Fibroblast of lung (primary cell): Measurements from ENCODE around the gene CSF2. TPM values are rescaled to one million over a fixed set of nuclear protein-coding genes. Genes with fewer than 3 reads are reported as not detected.

ENCODE experiments used
- DNase-seq, 2 donors: peaks; one replicate each; pipeline versions ENCODE4 v3.0.0 to v3.0.0-alpha.2; 2010; ENCODE audit warnings: low read depth in 2 of 2
- H2AFZ ChIP-seq: 2 replicates; pipeline ENCODE4 v1.5.1; 2012; ENCODE audit warnings: low read length, control low read depth, inconsistent platforms
- H3K27ac ChIP-seq: 2 replicates; pipeline ENCODE4 v1.5.1; 2011; ENCODE audit warnings: low read length, control low read depth; ENCODE audit not compliant: insufficient read depth
- H3K27me3 ChIP-seq: 2 replicates; pipeline ENCODE4 v1.5.1; 2011; ENCODE audit warnings: mild to moderate bottlenecking, low read length; ENCODE audit not compliant: control insufficient read depth, insufficient read depth
- H3K36me3 ChIP-seq: 2 replicates; pipeline ENCODE4 v1.5.1; 2011; ENCODE audit warnings: low read length; ENCODE audit not compliant: control insufficient read depth, insufficient read depth
- H3K4me1 ChIP-seq: 2 replicates; pipeline ENCODE4 v1.5.1; 2011; ENCODE audit warnings: low read length; ENCODE audit not compliant: control insufficient read depth, insufficient read depth; ENCODE audit errors: extremely low read depth
- H3K4me2 ChIP-seq: 2 replicates; pipeline ENCODE4 v1.5.1; 2011; ENCODE audit warnings: low read length, control low read depth; ENCODE audit not compliant: insufficient read depth; ENCODE audit errors: extremely low read depth
- H3K4me3 ChIP-seq, 4 experiments: fragments of 200-600 bp in 1 of 4; sonication (generic) in 1 of 4; replicated peaks in 1 of 4; 2 replicates each; pipeline ENCODE4 v1.5.1; 2011 to 2016; ENCODE audit warnings: low read length in 4 of 4, low read depth in 3 of 4, mild to moderate bottlenecking in 3 of 4, control low read depth in 2 of 4, inconsistent platforms in 1 of 4, mixed read lengths in 1 of 4; ENCODE audit not compliant: insufficient read depth in 1 of 4; ENCODE audit errors: control extremely low read depth in 1 of 4
- H3K79me2 ChIP-seq: 2 replicates; pipeline ENCODE4 v1.5.1; 2012; ENCODE audit warnings: mild to moderate bottlenecking, low read length, inconsistent platforms; ENCODE audit not compliant: control insufficient read depth, insufficient read depth
- H3K9ac ChIP-seq: 2 replicates; pipeline ENCODE4 v1.5.1; 2011; ENCODE audit warnings: mild to moderate bottlenecking, low read length, control low read depth; ENCODE audit not compliant: insufficient read depth
- H3K9me3 ChIP-seq: 2 replicates; pipeline ENCODE4 v1.5.1; 2012; ENCODE audit warnings: low read depth, low read length; ENCODE audit not compliant: control insufficient read depth, insufficient read depth
- H4K20me1 ChIP-seq: 2 replicates; pipeline ENCODE4 v1.5.1; 2011; ENCODE audit warnings: low read length; ENCODE audit not compliant: control insufficient read depth, insufficient read depth; ENCODE audit errors: extremely low read depth
- CTCF ChIP-seq, 2 donors: IDR thresholded peaks in 1 of 2; conservative IDR thresholded peaks in 1 of 2; 1 replicate in 1 of 2; 2 replicates in 1 of 2; pipeline ENCODE4 v1.5.1; 2011 to 2012; ENCODE audit warnings: low read length in 2 of 2, control low read depth in 1 of 2, inconsistent platforms in 1 of 2, low read depth in 1 of 2, mild to moderate bottlenecking in 1 of 2
- EZH2 ChIP-seq: IDR thresholded peaks from 2 replicates; pipeline ENCODE4 v1.5.1; 2012; ENCODE audit warnings: low read length, control low read depth, mild to moderate bottlenecking; ENCODE audit errors: missing control alignments
- polyA plus RNA-seq, 2 donors: library from polyadenylated mRNA; depleted of rRNA in 1 of 2; stranded (reverse) in 1 of 2; unstranded in 1 of 2; fragments of >200 nt; gene quantifications; 2 replicates each; pipeline ENCODE4 v1.2.1, GENCODE V29; 2011 to 2012; ENCODE audit warnings: missing spikeins in 1 of 2
- total RNA-seq: library from RNA; depleted of rRNA; stranded (reverse); fragments of >200 nt; gene quantifications from 2 replicates; pipeline ENCODE4 v1.2.1, GENCODE V29; 2014

Gene CSF2
- total and polyA plus RNA-seq, 2 donors (not counting 1 experiment from before 2014, with no cell fraction given), result 0.09 to 0.66 TPM

DNA sequence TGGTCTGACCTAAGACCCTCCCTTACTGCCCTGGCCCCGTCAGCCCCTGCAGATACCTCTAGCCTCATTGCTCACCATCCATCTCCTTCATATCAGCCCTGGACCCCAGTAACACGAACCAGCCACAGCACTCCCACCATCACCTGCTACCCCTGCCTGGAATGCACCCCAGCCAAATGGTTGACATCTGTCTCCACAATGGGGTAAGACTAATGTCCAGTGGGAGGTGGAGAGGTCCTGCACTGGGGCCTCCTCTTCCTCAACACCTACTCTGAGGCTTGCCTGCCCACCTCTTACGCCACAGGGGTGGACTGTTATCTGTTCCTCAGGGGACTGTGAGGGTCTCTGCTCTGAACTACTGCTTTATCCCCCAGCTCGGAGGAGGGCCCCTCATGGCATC, 12.1 kb downstream of the CSF2 start:
- no peak overlapping the region for H2AFZ ChIP-seq

DNA sequence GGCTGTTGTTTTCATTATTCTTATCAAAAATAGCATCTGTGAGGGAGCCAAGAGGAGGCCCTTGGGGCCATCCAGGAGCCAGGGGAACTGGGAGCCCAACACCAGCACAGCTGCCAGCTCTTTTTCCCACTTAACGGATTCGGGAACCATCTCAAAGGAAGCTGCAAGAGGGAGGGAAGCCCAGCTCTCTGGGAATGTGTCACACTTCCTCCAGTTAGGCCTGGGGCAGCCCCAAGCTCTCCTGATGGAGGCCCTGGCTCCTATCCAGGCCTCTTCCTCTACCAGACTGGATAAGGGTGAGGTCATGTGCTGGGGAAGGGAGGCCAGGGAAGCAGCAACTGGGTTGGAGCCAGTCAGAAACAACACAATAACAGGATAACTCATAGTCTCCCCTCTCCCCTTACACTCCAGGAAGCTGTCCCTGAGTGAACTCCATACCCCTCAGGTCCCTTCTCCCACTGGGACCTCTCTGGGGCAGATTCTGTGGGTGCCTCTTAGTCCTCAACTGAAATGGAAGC, 12.7 kb downstream of the CSF2 start:
- H3K4me3 ChIP-seq, result no peak overlapping the region
- peak; percentile 90 to 95 for DNase-seq
- peaks cover 19% of the 10 kb centered on the region for H3K4me1 ChIP-seq
- peak overlapping the region; percentile 27 for H2AFZ ChIP-seq
- H3K27me3 ChIP-seq, result no peaks in the 10 kb centered on the region
- no peaks in the 10 kb centered on the region for H3K9me3 ChIP-seq
- no peaks in the 10 kb centered on the region for H3K79me2 ChIP-seq
- peak overlapping the region; percentile 52 for H3K27ac ChIP-seq
- TF ChIP-seq EZH2, result no peak
- TF ChIP-seq CTCF (conservative IDR thresholded peaks at IDR 0.05 in 1 of 2, IDR thresholded peaks at IDR 0.05 in 1 of 2; ENCODE audit: low read depth in 1 of 2, low read length in 2 of 2), result no peak
- no peaks in the 10 kb centered on the region for H3K36me3 ChIP-seq
- no peak overlapping the region for H3K4me2 ChIP-seq
- H3K9ac ChIP-seq, result no peak overlapping the region
- no peaks in the 10 kb centered on the region for H4K20me1 ChIP-seq

More for the DNA sequence above, 12.1 kb downstream of the CSF2 start:
- no peaks in the 10 kb centered on the region for H3K9me3 ChIP-seq
- no peak for DNase-seq
- peak overlapping the region; percentile 52 for H3K27ac ChIP-seq
- no peaks in the 10 kb centered on the region for H3K27me3 ChIP-seq
- H3K36me3 ChIP-seq, result no peaks in the 10 kb centered on the region
- no peaks in the 10 kb centered on the region for H3K79me2 ChIP-seq
- no peak for TF ChIP-seq EZH2
- no peak for TF ChIP-seq CTCF (conservative IDR thresholded peaks at IDR 0.05 in 1 of 2, IDR thresholded peaks at IDR 0.05 in 1 of 2; ENCODE audit: low read depth in 1 of 2, low read length in 2 of 2)
- H3K4me1 ChIP-seq, result peaks cover 19% of the 10 kb centered on the region
- no peak overlapping the region for H3K9ac ChIP-seq
- no peak overlapping the region for H3K4me3 ChIP-seq
- no peak overlapping the region for H3K4me2 ChIP-seq
- no peaks in the 10 kb centered on the region for H4K20me1 ChIP-seq

DNA sequence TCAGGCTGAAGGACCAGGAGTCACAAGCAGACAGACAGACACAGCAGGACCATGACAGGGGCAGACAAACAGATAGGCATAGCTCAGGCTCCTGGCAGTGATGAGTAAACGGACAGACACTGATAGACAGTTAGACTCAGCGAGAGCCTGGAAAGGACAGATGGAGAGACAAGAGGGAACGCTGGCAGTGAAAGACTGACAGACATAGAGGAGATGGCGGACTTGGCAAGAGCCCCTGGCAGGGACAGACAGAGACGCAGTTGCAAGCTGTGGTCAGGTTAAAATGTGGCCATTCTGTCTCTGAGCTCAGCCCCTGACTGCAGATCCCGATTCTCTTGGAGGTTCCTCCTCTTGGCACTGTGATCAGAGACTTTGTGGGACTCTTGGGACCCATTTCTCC, 13.6 kb downstream of the CSF2 start:
- H3K9me3 ChIP-seq, result no peaks in the 10 kb centered on the region
- H3K36me3 ChIP-seq, result no peaks in the 10 kb centered on the region
- peak overlapping the region; percentile 52 for H3K27ac ChIP-seq
- H3K79me2 ChIP-seq, result no peaks in the 10 kb centered on the region
- H3K4me3 ChIP-seq, result no peak overlapping the region
- DNase-seq, result no peak
- no peak overlapping the region for H3K9ac ChIP-seq
- TF ChIP-seq CTCF (conservative IDR thresholded peaks at IDR 0.05 in 1 of 2, IDR thresholded peaks at IDR 0.05 in 1 of 2; ENCODE audit: low read depth in 1 of 2, low read length in 2 of 2), result no peak
- TF ChIP-seq EZH2, result no peak
- no peak overlapping the region for H3K4me2 ChIP-seq
- H3K4me1 ChIP-seq, result peaks cover 19% of the 10 kb centered on the region
- H3K27me3 ChIP-seq, result no peaks in the 10 kb centered on the region
- no peak overlapping the region for H2AFZ ChIP-seq
- H4K20me1 ChIP-seq, result no peaks in the 10 kb centered on the region
